GM12891 (cell line): ENCODE data around the gene BTBD9.

ENCODE experiments used
- POLR2A ChIP-seq: IDR thresholded peaks from 2 replicates; pipeline ENCODE4 v1.6.1; 2011; ENCODE audit warnings: low read depth, low read length, control low read depth
- POLR2AphosphoS5 ChIP-seq: IDR thresholded peaks from 2 replicates; pipeline ENCODE4 v1.6.1; 2011; ENCODE audit warnings: low read depth, low read length, control low read depth
- TAF1 ChIP-seq: IDR thresholded peaks from 2 replicates; pipeline ENCODE4 v1.6.1; 2011; ENCODE audit warnings: low read depth, low read length, control low read depth

DNA sequence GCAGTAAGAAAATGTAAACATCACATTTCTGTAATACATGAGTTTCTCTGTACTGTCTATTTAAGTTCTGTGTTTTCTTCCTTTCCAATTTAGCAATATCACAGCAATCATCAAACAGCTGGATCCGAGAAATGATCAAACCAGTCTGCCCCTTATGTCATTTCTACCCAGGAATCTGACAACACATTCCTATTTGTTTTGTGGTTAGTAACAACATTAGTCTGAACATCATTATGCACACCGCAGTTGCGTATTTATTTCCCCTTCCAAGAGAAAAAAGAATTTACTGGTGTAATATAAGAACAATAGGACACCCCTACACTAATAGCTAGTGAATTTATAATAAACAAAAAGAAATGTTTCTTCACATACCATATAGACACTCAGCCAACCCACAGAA, 179.5 kb downstream of the BTBD9 start:
- TF ChIP-seq POLR2AphosphoS5, result no peak
- TF ChIP-seq POLR2A, result no peak
- TF ChIP-seq TAF1, result no peak
